Measurements from ENCODE around the gene FADS3. TPM values are rescaled to one million over a fixed set of nuclear protein-coding genes. Genes with fewer than 3 reads are reported as not detected.

The FADS3 gene
- total and polyA plus RNA-seq, 2 of the 4 experiments (the other 2 are of a cell fraction) = 54.5 to 110 TPM

DNA sequence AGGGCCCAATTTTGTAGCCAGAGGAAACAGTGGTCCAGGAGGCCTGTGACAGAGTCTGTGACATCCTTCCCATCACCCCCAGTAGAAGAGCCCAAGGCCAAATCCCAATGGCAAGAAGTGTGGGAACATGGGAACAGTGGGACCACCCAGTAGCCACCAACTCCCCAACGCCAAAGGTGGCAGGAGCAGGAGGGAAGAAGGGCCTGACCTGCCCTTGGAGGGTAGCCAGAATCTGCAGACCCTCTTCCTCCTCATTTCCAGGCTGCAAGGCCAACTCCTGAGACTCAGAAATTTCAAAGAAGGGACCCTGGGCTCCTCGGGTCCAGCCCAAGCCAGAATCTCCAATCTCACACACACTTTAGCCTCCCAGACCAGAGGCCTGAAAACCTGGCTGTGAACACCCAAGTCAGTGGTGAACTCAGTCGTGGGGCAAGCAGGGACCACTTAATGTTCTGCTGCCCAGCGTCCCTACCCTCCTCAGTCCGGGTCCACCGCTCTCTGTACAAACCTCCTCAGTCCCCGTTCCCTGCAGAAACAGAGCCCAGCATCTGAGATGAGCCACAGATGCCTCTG is 19.9 kb upstream of the FADS3 start (continued):
- TF ChIP-seq, protein P1, sequence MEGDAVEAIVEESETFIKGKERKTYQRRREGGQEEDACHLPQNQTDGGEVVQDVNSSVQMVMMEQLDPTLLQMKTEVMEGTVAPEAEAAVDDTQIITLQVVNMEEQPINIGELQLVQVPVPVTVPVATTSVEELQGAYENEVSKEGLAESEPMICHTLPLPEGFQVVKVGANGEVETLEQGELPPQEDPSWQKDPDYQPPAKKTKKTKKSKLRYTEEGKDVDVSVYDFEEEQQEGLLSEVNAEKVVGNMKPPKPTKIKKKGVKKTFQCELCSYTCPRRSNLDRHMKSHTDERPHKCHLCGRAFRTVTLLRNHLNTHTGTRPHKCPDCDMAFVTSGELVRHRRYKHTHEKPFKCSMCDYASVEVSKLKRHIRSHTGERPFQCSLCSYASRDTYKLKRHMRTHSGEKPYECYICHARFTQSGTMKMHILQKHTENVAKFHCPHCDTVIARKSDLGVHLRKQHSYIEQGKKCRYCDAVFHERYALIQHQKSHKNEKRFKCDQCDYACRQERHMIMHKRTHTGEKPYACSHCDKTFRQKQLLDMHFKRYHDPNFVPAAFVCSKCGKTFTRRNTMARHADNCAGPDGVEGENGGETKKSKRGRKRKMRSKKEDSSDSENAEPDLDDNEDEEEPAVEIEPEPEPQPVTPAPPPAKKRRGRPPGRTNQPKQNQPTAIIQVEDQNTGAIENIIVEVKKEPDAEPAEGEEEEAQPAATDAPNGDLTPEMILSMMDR (conservative IDR thresholded peaks at IDR 0.05; ENCODE audit: low read depth, low read length) = no peak
- TF ChIP-seq NFE2L2 (IDR thresholded peaks at IDR 0.05; ENCODE audit: low read depth, low read length) = no peak
- TF ChIP-seq MAFK (IDR thresholded peaks at IDR 0.05; ENCODE audit: low read depth, low read length) = no peak
- TF ChIP-seq CEBPB (IDR thresholded peaks at IDR 0.05; ENCODE audit: low read depth, low read length) = no peak
